AG09319 (cell line): ENCODE results near the gene MYBPH.

Source experiments
- DNase-seq: peaks from one replicate; pipeline ENCODE4 v3.0.0-alpha.2; 2010; ENCODE audit warnings: low read depth; ENCODE audit errors: extremely low read depth
- CTCF ChIP-seq: IDR thresholded peaks from 2 replicates; pipeline ENCODE4 v1.5.1; 2011; ENCODE audit warnings: low read depth, mild to moderate bottlenecking, inconsistent platforms, low read length, moderate library complexity

The MYBPH gene

GRCh38 chr1:203165101-203165799 is 10.4 kb downstream of the MYBPH start:
- no peak for DNase-seq
- TF ChIP-seq CTCF = no peak

GRCh38 chr1:203163891-203164635 is 11.6 kb downstream of the MYBPH start:
- TF ChIP-seq CTCF = no peak
- no peak for DNase-seq

GRCh38 chr1:203162403-203162802 is 13.2 kb downstream of the MYBPH start:
- no peak for TF ChIP-seq CTCF
- DNase-seq = no peak

- no peak for TF ChIP-seq CTCF
- no peak for DNase-seq
Observed at GRCh38 chr1:203161703-203162102, 13.9 kb downstream of the MYBPH start.

GRCh38 chr1:203161175-203161574 is 14.5 kb downstream of the MYBPH start:
- DNase-seq = no peak
- TF ChIP-seq CTCF = no peak

GRCh38 chr1:203159844-203160243 is 15.8 kb downstream of the MYBPH start:
- TF ChIP-seq CTCF = no peak
- DNase-seq = no peak

- DNase-seq = no peak
- TF ChIP-seq CTCF = no peak
Observed at GRCh38 chr1:203158960-203159665, 16.5 kb downstream of the MYBPH start.
